Activated CD4-positive, alpha-beta T cell treated with anti-CD3 and anti-CD28 coated beads, Interleukin-2, amount 10 ng/mL, durations not matched to agents 7 days and 5 days (primary cell): ENCODE data around the gene PLEKHH3. TPM values are rescaled to one million over a fixed set of nuclear protein-coding genes. Genes with fewer than 3 reads are reported as not detected.
"Not testable (repeated sequence)": the region's sequence is repeated elsewhere in the genome, so short reads cannot be mapped to it uniquely, and the experiment has no call there.

Source experiments
- CTCF ChIA-PET: fragments of 350-600 bp; sonication (Branson Sonifier 250); formaldehyde crosslinking; loops from one replicate; lab custom pipeline; 2021; ENCODE audit warnings: antibody characterized with exemption; lab: Charles Lee
- POLR2A ChIA-PET: fragments of 350-600 bp; sonication (Branson Sonifier 250); formaldehyde crosslinking; loops from one replicate; lab custom pipeline; 2021; ENCODE audit warnings: antibody characterized with exemption; lab: Charles Lee
- DNase-seq: peaks from one replicate; pipeline ENCODE4 v3.0.0-alpha.2; 2020
- H3K27ac Mint-ChIP-seq: one replicate; pipeline ENCODE4 v1.8.0; 2021; ENCODE audit warnings: mild to moderate bottlenecking, moderate library complexity, mixed read lengths
- H3K27me3 Mint-ChIP-seq: one replicate; pipeline ENCODE4 v1.8.0; 2021; ENCODE audit warnings: mixed read lengths
- H3K36me3 Mint-ChIP-seq: one replicate; pipeline ENCODE4 v1.8.0; 2021; ENCODE audit warnings: low read depth, mixed read lengths
- H3K4me1 Mint-ChIP-seq: one replicate; pipeline ENCODE4 v1.8.0; 2021; ENCODE audit warnings: mixed read lengths
- H3K4me3 Mint-ChIP-seq: one replicate; pipeline ENCODE4 v1.8.0; 2021; ENCODE audit warnings: mild to moderate bottlenecking, moderate library complexity, mixed read lengths
- H3K9me3 Mint-ChIP-seq: one replicate; pipeline ENCODE4 v1.8.0; 2021; ENCODE audit warnings: mixed read lengths
- total RNA-seq, 2 experiments: library from RNA; stranded (reverse); gene quantifications; one replicate each; pipeline ENCODE4 v1.2.3, GENCODE V29; 2021

Gene PLEKHH3
- total RNA-seq, 2 experiments from 2014 or later, result 0.85 to 1.3 TPM

- peaks cover 50% of the 10 kb centered on the region for H3K4me1 Mint-ChIP-seq
These were observed 1.3 kb downstream of the PLEKHH3 start for GRCh38 chr17:42675348-42675964.

GRCh38 chr17:42674755-42675347, 1.9 kb downstream of the PLEKHH3 start:
- H3K36me3 Mint-ChIP-seq, result no peaks in the 10 kb centered on the region
- no peak for DNase-seq
- H3K27ac Mint-ChIP-seq, result no peak overlapping the region
- CTCF ChIA-PET, result interaction anchor here (1.1 to 2.2 kb wide), 2 partner anchors 69 to 96 kb away, joined by 3 to 11 read pairs; no protein-coding TSS in a partner anchor
- no peaks in the 10 kb centered on the region for H3K9me3 Mint-ChIP-seq
- peaks cover 50% of the 10 kb centered on the region for H3K27me3 Mint-ChIP-seq
- POLR2A ChIA-PET, result no interaction called here
- H3K4me1 Mint-ChIP-seq, result peaks cover 49% of the 10 kb centered on the region
- no peak overlapping the region for H3K4me3 Mint-ChIP-seq

More at GRCh38 chr17:42675348-42675964, 1.3 kb downstream of the PLEKHH3 start:
- Mint-ChIP-seq H3K27me3 (peaks cover 49% of the 10 kb centered on the region), H3K36me3 (no peaks in the 10 kb centered on the region), H3K9me3 (no peaks in the 10 kb centered on the region), H3K4me3 (no peak overlapping the region), H3K27ac (no peak overlapping the region)
- ChIA-PET POLR2A (interaction anchor here (0.6 kb wide), 1 partner anchor 15 kb away, joined by 3 read pairs; no protein-coding TSS in a partner anchor), CTCF (interaction anchor here (0.6 to 2.7 kb wide), 3 partner anchors 36 to 1966 kb away, joined by 3 to 14 read pairs (median 3); no protein-coding TSS in a partner anchor)
- no peak for DNase-seq

- H3K27me3 Mint-ChIP-seq, result peaks cover 55% of the 10 kb centered on the region
- CTCF ChIA-PET, result interaction anchor here (0.6 to 2.2 kb wide), 3 partner anchors 68 to 590 kb away, joined by 3 to 11 read pairs (median 8); no protein-coding TSS in a partner anchor
- no peak overlapping the region for H3K4me3 Mint-ChIP-seq
- peaks cover 44% of the 10 kb centered on the region for H3K4me1 Mint-ChIP-seq
- H3K9me3 Mint-ChIP-seq, result no peaks in the 10 kb centered on the region
- H3K36me3 Mint-ChIP-seq, result no peaks in the 10 kb centered on the region
- no peak for DNase-seq
- H3K27ac Mint-ChIP-seq, result no peak overlapping the region
- POLR2A ChIA-PET, result no interaction called here
These were observed 2.7 kb downstream of the PLEKHH3 start for GRCh38 chr17:42673885-42674754.

DNA sequence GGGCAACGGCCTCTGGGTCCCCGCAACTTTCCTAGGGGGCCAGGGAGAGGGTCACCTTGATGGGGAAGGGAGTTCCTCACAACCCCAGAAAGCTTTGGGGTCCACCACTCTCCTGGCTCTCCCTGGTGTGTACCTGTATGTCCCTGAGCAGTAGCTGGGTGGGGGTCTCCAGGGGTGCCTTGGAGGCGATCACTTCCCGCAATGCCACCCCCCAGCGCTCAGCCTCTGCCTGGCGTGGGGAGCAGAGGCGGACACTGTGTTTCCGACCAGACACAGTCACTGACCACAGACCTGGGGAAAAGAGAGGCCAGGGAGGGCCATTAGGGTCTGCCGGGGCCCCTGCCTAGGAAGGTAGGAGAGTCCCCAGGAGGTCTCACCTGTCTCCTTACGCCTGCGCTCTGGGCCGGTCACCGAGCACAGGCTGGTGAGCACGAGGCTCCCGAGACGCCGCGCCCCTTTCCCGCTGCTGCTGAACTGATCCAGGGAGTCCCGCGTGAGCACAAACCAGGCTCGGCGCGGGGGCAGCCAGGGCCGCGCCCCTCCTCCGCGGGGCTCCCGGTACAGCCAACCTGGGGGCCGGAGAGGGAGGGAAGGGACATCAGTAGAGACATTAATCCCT, 3.4 kb downstream of the PLEKHH3 start:
- Mint-ChIP-seq H3K4me1 (peaks cover 37% of the 10 kb centered on the region), H3K27ac (no peak overlapping the region), H3K27me3 (peaks cover 58% of the 10 kb centered on the region), H3K9me3 (no peaks in the 10 kb centered on the region), H3K36me3 (no peaks in the 10 kb centered on the region), H3K4me3 (no peak overlapping the region)
- DNase-seq, result no peak
- POLR2A ChIA-PET, result no interaction called here
- CTCF ChIA-PET, result interaction anchor here (0.6 to 2.2 kb wide), 2 partner anchors 95 to 589 kb away, joined by 8 to 11 read pairs; no protein-coding TSS in a partner anchor

GRCh38 chr17:42672038-42672437, 4.8 kb downstream of the PLEKHH3 start:
- Mint-ChIP-seq H3K27ac (no peak overlapping the region), H3K9me3 (no peaks in the 10 kb centered on the region), H3K4me1 (peaks cover 27% of the 10 kb centered on the region), H3K27me3 (peaks cover 57% of the 10 kb centered on the region), H3K36me3 (no peaks in the 10 kb centered on the region), H3K4me3 (no peak overlapping the region)
- CTCF ChIA-PET, result interaction anchor here (1.1 to 4.3 kb wide), 3 partner anchors 8 to 12 kb away, joined by 3 to 18 read pairs (median 8); partner anchors contain the start of gene CCR10
- no peak for DNase-seq
- POLR2A ChIA-PET, result no interaction called here

GRCh38 chr17:42670789-42671657, 5.8 kb downstream of the PLEKHH3 start:
- POLR2A ChIA-PET, result no interaction called here
- no peaks in the 10 kb centered on the region for H3K36me3 Mint-ChIP-seq
- CTCF ChIA-PET, result interaction anchor here (1.1 to 4.3 kb wide), 4 partner anchors 8 to 93 kb away, joined by 3 to 18 read pairs (median 7); partner anchors contain the start of gene CCR10
- H3K27ac Mint-ChIP-seq, result no peak overlapping the region
- H3K9me3 Mint-ChIP-seq, result no peaks in the 10 kb centered on the region
- peaks cover 51% of the 10 kb centered on the region for H3K27me3 Mint-ChIP-seq
- peak overlapping the region; percentile 48 for H3K4me3 Mint-ChIP-seq
- H3K4me1 Mint-ChIP-seq, result peaks cover 23% of the 10 kb centered on the region
- no peak for DNase-seq

GRCh38 chr17:42669977-42670788, 6.6 kb downstream of the PLEKHH3 start:
- peaks cover 50% of the 10 kb centered on the region for H3K27me3 Mint-ChIP-seq
- H3K36me3 Mint-ChIP-seq, result no peaks in the 10 kb centered on the region
- peaks cover 23% of the 10 kb centered on the region for H3K4me1 Mint-ChIP-seq
- ChIA-PET POLR2A (interaction anchor here (0.6 kb wide), 1 partner anchor 23 kb away, joined by 10 read pairs; no protein-coding TSS in a partner anchor), CTCF (interaction anchor here (1.4 to 4.3 kb wide), 5 partner anchors 8 to 92 kb away, joined by 3 to 18 read pairs (median 6); partner anchors contain the start of genes CCR10 and TUBG2)
- H3K4me3 Mint-ChIP-seq, result peak overlapping the region; percentile 48
- no peaks in the 10 kb centered on the region for H3K9me3 Mint-ChIP-seq
- no peak overlapping the region for H3K27ac Mint-ChIP-seq
- peak; percentile 41 for DNase-seq

- no peaks in the 10 kb centered on the region for H3K36me3 Mint-ChIP-seq
- peaks cover 21% of the 10 kb centered on the region for H3K4me1 Mint-ChIP-seq
- no peak for DNase-seq
- ChIA-PET CTCF (interaction anchor here (1.4 to 4.3 kb wide), 4 partner anchors 10 to 91 kb away, joined by 3 to 18 read pairs (median 6); partner anchors contain the start of genes CCR10 and TUBG2), POLR2A (no interaction called here)
- no peak overlapping the region for H3K4me3 Mint-ChIP-seq
- no peaks in the 10 kb centered on the region for H3K9me3 Mint-ChIP-seq
- H3K27ac Mint-ChIP-seq, result no peak overlapping the region
- H3K27me3 Mint-ChIP-seq, result peaks cover 44% of the 10 kb centered on the region
These were observed 7.2 kb downstream of the PLEKHH3 start for GRCh38 chr17:42669705-42669976.

DNA sequence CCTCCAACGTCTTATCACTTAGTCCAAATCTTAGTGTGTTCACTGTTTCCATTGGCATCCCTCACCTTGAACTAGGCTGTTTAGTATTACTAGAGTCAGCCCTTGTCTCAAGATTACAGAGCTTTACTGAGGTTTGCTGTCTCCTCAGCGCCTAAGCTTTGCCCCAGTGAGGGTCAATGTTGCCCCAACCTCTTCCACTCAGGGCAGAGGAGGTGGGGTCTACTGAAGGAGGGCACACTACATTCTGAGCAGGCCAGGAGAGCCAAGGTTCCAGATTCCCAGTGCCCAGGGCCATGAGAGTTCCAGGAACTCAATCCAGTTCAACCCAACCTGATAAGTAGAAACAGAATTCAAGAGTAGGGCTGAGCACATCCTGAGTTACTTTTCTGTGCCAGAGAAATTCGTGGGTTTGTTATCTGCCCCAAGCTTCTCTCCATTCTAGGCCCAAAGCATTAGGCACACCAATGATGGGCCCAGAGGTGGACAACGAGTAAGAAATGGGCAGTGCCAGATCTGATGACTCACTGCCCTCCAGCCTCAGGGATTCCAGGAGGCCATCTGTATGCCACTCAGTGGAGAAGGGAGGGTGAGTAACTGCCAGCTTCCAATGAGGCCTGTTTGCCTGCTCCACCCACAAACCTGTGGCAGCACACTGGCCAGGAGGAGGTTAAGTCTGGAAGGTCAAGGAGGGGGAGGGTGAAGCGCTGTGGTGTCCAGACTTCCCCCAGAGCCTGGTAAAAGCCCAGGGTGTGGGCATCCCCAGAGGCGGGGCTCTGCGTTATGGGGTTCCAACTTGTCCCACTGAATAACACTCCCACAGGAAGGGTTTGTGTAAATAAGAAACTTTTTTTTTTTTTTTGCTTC, 9.5 kb downstream of the PLEKHH3 start:
- CTCF ChIA-PET, result interaction anchor here (0.7 to 0.8 kb wide), 2 partner anchors 12 to 90 kb away, joined by 3 to 4 read pairs; partner anchors contain the start of gene PSMC3IP
- H3K36me3 Mint-ChIP-seq, result no peaks in the 10 kb centered on the region
- POLR2A ChIA-PET, result no interaction called here
- no peak overlapping the region for H3K27ac Mint-ChIP-seq
- H3K27me3 Mint-ChIP-seq, result peaks cover 28% of the 10 kb centered on the region
- H3K4me1 Mint-ChIP-seq, result peaks cover 16% of the 10 kb centered on the region
- no peaks in the 10 kb centered on the region for H3K9me3 Mint-ChIP-seq
- no peak overlapping the region for H3K4me3 Mint-ChIP-seq
- no peak for DNase-seq

GRCh38 chr17:42666126-42666525, 10.7 kb downstream of the PLEKHH3 start:
- H3K9me3 Mint-ChIP-seq, H3K4me1 Mint-ChIP-seq, H3K36me3 Mint-ChIP-seq, DNase-seq, H3K4me3 Mint-ChIP-seq, H3K27ac Mint-ChIP-seq, POLR2A ChIA-PET: not testable (repeated sequence)
- CTCF ChIA-PET, result interaction anchor here (0.8 kb wide), 1 partner anchor 88 kb away, joined by 3 read pairs; the partner anchor contains the start of gene PSMC3IP
- H3K27me3 Mint-ChIP-seq, result peaks cover 19% of the 10 kb centered on the region
